Gastroesophageal sphincter (tissue), 4 donors: ENCODE data around the gene PRODH. TPM values are rescaled to one million over a fixed set of nuclear protein-coding genes. Genes with fewer than 3 reads are reported as not detected.

ENCODE experiments used
- ATAC-seq: fragments of 150-250 bp; one replicate; pipeline ENCODE4 v1.9.1; 2016; ENCODE audit warnings: mild to moderate bottlenecking, moderate library complexity
- H3K27ac ChIP-seq, 4 donors: fragments of 200-600 bp; sonication (generic) in 3 of 4; 1 replicate in 3 of 4; 2 replicates in 1 of 4; pipeline ENCODE4 v1.5.1; 2016 to 2019
- H3K27me3 ChIP-seq: fragments of 200-600 bp; sonication (generic); one replicate; pipeline ENCODE4 v1.5.1; 2019
- H3K36me3 ChIP-seq, 2 donors: fragments of 200-600 bp; sonication (generic); one replicate each; pipeline ENCODE4 v1.5.1; 2019; ENCODE audit warnings: control low read depth in 1 of 2
- H3K4me1 ChIP-seq, 3 donors: fragments of 200-600 bp; sonication (generic); 1 replicate in 2 of 3; 2 replicates in 1 of 3; pipeline ENCODE4 v1.5.1; 2016 to 2019; ENCODE audit warnings: control low read depth in 2 of 3
- H3K4me3 ChIP-seq, 2 donors: fragments of 200-600 bp; sonication (generic); one replicate each; pipeline ENCODE4 v1.5.1; 2019; ENCODE audit warnings: mild to moderate bottlenecking in 1 of 2, moderate library complexity in 1 of 2
- H3K9me3 ChIP-seq, 3 donors: fragments of 200-600 bp; sonication (generic); one replicate each; pipeline ENCODE4 v1.5.1; 2017 to 2019; ENCODE audit warnings: control low read depth in 2 of 3
- EP300 ChIP-seq: sonication (generic); formaldehyde crosslinking; IDR thresholded peaks from one replicate; pipeline ENCODE4 v1.6.1; 2017; ENCODE audit warnings: antibody characterized with exemption, mild to moderate bottlenecking
- POLR2A ChIP-seq, 2 donors: fragments of 450-650 bp; IDR thresholded peaks; one replicate each; pipeline ENCODE4 v1.6.1; 2017; ENCODE audit warnings: antibody characterized with exemption in 2 of 2, mild to moderate bottlenecking in 2 of 2, moderate library complexity in 1 of 2
- POLR2AphosphoS5 ChIP-seq: sonication (generic); formaldehyde crosslinking; IDR thresholded peaks from one replicate; pipeline ENCODE4 v1.6.1; 2017; ENCODE audit warnings: antibody characterized with exemption
- WGBS, 2 donors: methylation state at CpG; one replicate each; pipeline ENCODE4 v1.1.5; 2018; ENCODE audit warnings: low coverage in 1 of 2; 5-methylcytosine and 5-hydroxymethylcytosine counted together
- total RNA-seq, 4 donors: library from RNA; depleted of rRNA; stranded (reverse); fragments of >200 nt; gene quantifications; one replicate each; pipeline ENCODE4 v1.1.0, GENCODE V29; 2016
- TF ChIP-seq, protein P1 (sequence below), 4 experiments: fragments of 200-600 bp in 2 of 4; fragments of 450-650 bp in 2 of 4; sonication (generic) in 1 of 4; IDR thresholded peaks; one replicate each; pipeline ENCODE4 v1.5.1; 2017 to 2019; ENCODE audit warnings: antibody characterized with exemption in 4 of 4, mild to moderate bottlenecking in 2 of 4, moderate library complexity in 2 of 4

Gene PRODH
- total RNA-seq, 4 donors from 2014 or later = 0.52 to 12.3 (median 3.0) TPM

GRCh38 chr22:18979957-18980356 lies 43.9 kb upstream of the PRODH start:
- 100% methylated on average over 1 of the region's 1 CpG; no CpG with 5 or more reads in 1 of the 2 donors for WGBS, 2 donors
- TF ChIP-seq, protein P1, sequence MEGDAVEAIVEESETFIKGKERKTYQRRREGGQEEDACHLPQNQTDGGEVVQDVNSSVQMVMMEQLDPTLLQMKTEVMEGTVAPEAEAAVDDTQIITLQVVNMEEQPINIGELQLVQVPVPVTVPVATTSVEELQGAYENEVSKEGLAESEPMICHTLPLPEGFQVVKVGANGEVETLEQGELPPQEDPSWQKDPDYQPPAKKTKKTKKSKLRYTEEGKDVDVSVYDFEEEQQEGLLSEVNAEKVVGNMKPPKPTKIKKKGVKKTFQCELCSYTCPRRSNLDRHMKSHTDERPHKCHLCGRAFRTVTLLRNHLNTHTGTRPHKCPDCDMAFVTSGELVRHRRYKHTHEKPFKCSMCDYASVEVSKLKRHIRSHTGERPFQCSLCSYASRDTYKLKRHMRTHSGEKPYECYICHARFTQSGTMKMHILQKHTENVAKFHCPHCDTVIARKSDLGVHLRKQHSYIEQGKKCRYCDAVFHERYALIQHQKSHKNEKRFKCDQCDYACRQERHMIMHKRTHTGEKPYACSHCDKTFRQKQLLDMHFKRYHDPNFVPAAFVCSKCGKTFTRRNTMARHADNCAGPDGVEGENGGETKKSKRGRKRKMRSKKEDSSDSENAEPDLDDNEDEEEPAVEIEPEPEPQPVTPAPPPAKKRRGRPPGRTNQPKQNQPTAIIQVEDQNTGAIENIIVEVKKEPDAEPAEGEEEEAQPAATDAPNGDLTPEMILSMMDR (IDR thresholded peaks at IDR 0.05) = no peak
- TF ChIP-seq POLR2AphosphoS5 = no peak
- no peak for TF ChIP-seq EP300
- TF ChIP-seq POLR2A (IDR thresholded peaks at IDR 0.05) = no peak
- H3K36me3 ChIP-seq = no peaks in the 10 kb centered on the region
- no peak for ATAC-seq
- no peak overlapping the region for H3K27ac ChIP-seq
- peaks cover 20% of the 10 kb centered on the region for H3K27me3 ChIP-seq
- H3K4me1 ChIP-seq = no peaks in the 10 kb centered on the region
- H3K4me3 ChIP-seq = no peak overlapping the region
- peaks cover 0 to 17% (median 0%) of the 10 kb centered on the region in 3 donors for H3K9me3 ChIP-seq

GRCh38 chr22:18978506-18978905 lies 42.4 kb upstream of the PRODH start:
- Histone ChIP-seq H3K36me3 (no peaks in the 10 kb centered on the region), H3K4me1 (no peaks in the 10 kb centered on the region), H3K27ac (no peak overlapping the region), H3K27me3 (peaks cover 24% of the 10 kb centered on the region), H3K9me3 (peaks cover 0 to 17% (median 0%) of the 10 kb centered on the region in 3 donors), H3K4me3 (no peak overlapping the region)
- 72% methylated on average over 2 of the region's 9 CpGs; no CpG with 5 or more reads in 1 of the 2 donors for WGBS, 2 donors
- ATAC-seq = no peak
- no peak for TF ChIP-seq POLR2AphosphoS5
- no peak for TF ChIP-seq EP300
- TF ChIP-seq, protein P1 (IDR thresholded peaks at IDR 0.05) = no peak
- no peak for TF ChIP-seq POLR2A (IDR thresholded peaks at IDR 0.05)

- Histone ChIP-seq H3K9me3 (peaks cover 0 to 17% (median 0%) of the 10 kb centered on the region in 3 donors), H3K4me1 (no peaks in the 10 kb centered on the region), H3K27me3 (peaks cover 30% of the 10 kb centered on the region), H3K27ac (no peak overlapping the region), H3K36me3 (no peaks in the 10 kb centered on the region), H3K4me3 (no peak overlapping the region)
- 83% methylated on average over 5 of the region's 9 CpGs; no CpG with 5 or more reads in 1 of the 2 donors for WGBS, 2 donors
- ATAC-seq = no peak
- TF ChIP-seq, protein P1 (IDR thresholded peaks at IDR 0.05) = no peak
- TF ChIP-seq POLR2AphosphoS5 = no peak
- TF ChIP-seq POLR2A (IDR thresholded peaks at IDR 0.05) = no peak
- no peak for TF ChIP-seq EP300
These were observed 41.8 kb upstream of the PRODH start for GRCh38 chr22:18977824-18978425.

DNA sequence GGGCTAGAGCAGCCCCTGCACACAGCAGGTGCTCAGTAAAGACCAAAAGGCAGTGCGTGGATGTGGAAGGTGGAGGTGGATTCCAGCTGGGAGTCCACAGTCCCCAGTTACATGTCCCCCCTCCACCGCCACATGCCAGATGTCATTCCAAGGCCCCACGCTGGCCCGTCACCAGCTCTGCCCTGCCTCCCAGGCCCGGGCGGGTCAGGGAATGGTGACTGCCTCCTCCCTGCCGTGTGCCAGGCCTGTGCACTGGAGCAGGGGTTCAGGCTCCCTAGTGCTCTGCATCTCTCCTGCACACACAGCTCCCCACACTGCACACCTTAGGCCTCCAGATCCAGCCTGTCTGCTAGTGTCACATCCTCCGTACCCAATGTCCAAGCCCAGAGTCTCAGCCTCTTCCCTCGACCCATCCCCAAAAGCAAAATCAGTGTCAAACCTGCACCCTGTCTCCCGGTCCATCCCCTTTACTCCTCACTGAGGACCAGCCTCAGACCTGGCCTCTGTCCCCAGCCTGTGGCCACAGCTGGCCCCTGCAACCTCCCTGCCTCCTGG lies 40.2 kb upstream of the PRODH start:
- Histone ChIP-seq H3K27me3 (peaks cover 35% of the 10 kb centered on the region), H3K4me3 (no peak overlapping the region), H3K9me3 (peaks cover 0 to 17% (median 0%) of the 10 kb centered on the region in 3 donors), H3K36me3 (no peaks in the 10 kb centered on the region), H3K4me1 (peaks cover 0 to 2% (median 0%) of the 10 kb centered on the region in 3 donors), H3K27ac (no peak overlapping the region)
- TF ChIP-seq, protein P1 (IDR thresholded peaks at IDR 0.05) = no peak
- TF ChIP-seq EP300 (no peak), POLR2AphosphoS5 (no peak), POLR2A (IDR thresholded peaks at IDR 0.05) (no peak)
- WGBS, 2 donors = 79 to 80% methylated on average over 7 of the region's 10 CpGs
- ATAC-seq = no peak
